ENCODE data around the gene HMSD.

Gene HMSD

GRCh38 chr18:63949068-63949737, at the start of gene HMSD:
TSS of gene HMSD (plus strand) at chr18:63949301. CDS start at chr18:63953456, 4,155 bp downstream.
- Histone ChIP-seq H3K27ac (no peak within 1 kb of the TSS), H3K27me3 (ENCODE audit: control insufficient read depth, insufficient read depth, low read length) (no peaks in the 10 kb centered on the region), H2AFZ (peak within 1 kb of the TSS; percentile 82), H3K4me3 (ENCODE audit: low read depth, low read length) (no peak within 1 kb of the TSS), H3K9ac (no peak within 1 kb of the TSS), H3K4me1 (no peaks in the 10 kb centered on the region), H3K4me2 (ENCODE audit: low read length) (peak within 1 kb of the TSS; percentile 71), H3K9me3 (ENCODE audit: control insufficient read depth, low read length) (no peaks in the 10 kb centered on the region), H3K36me3 (ENCODE audit: control insufficient read depth, insufficient read depth, low read length) (no peaks in the 10 kb centered on the region), H3K79me2 (no peaks in the 10 kb centered on the region)
- TF ChIP-seq CTCF (IDR thresholded peaks at IDR 0.05) = peak; percentile 14

GRCh38 chr18:63903851-63904570, 45.1 kb upstream of the HMSD start:
- no peak for TF ChIP-seq CTCF (IDR thresholded peaks at IDR 0.05)
- Histone ChIP-seq H3K79me2 (no peaks in the 10 kb centered on the region), H3K9me3 (ENCODE audit: control insufficient read depth, low read length) (no peaks in the 10 kb centered on the region), H3K9ac (no peak overlapping the region), H3K4me1 (no peaks in the 10 kb centered on the region), H3K27me3 (ENCODE audit: control insufficient read depth, insufficient read depth, low read length) (no peaks in the 10 kb centered on the region), H3K36me3 (ENCODE audit: control insufficient read depth, insufficient read depth, low read length) (no peaks in the 10 kb centered on the region), H3K4me2 (ENCODE audit: low read length) (no peak overlapping the region), H2AFZ (no peak overlapping the region), H3K27ac (no peak overlapping the region), H3K4me3 (ENCODE audit: low read depth, low read length) (no peak overlapping the region)

- H3K9me3 ChIP-seq (ENCODE audit: control insufficient read depth, low read length) = no peaks in the 10 kb centered on the region
- no peaks in the 10 kb centered on the region for H3K36me3 ChIP-seq (ENCODE audit: control insufficient read depth, insufficient read depth, low read length)
- no peak overlapping the region for H3K9ac ChIP-seq
- no peak for TF ChIP-seq CTCF (IDR thresholded peaks at IDR 0.05)
- no peak overlapping the region for H2AFZ ChIP-seq
- H3K27ac ChIP-seq = no peak overlapping the region
- no peaks in the 10 kb centered on the region for H3K79me2 ChIP-seq
- H3K4me2 ChIP-seq (ENCODE audit: low read length) = no peak overlapping the region
- no peaks in the 10 kb centered on the region for H3K27me3 ChIP-seq (ENCODE audit: control insufficient read depth, insufficient read depth, low read length)
- no peaks in the 10 kb centered on the region for H3K4me1 ChIP-seq
- no peak overlapping the region for H3K4me3 ChIP-seq (ENCODE audit: low read depth, low read length)
Observed at GRCh38 chr18:63904694-63905093, 44.4 kb upstream of the HMSD start.

- no peaks in the 10 kb centered on the region for H3K27me3 ChIP-seq (ENCODE audit: control insufficient read depth, insufficient read depth, low read length)
- H2AFZ ChIP-seq = no peak overlapping the region
- no peaks in the 10 kb centered on the region for H3K36me3 ChIP-seq (ENCODE audit: control insufficient read depth, insufficient read depth, low read length)
- no peak overlapping the region for H3K9ac ChIP-seq
- H3K4me1 ChIP-seq = no peaks in the 10 kb centered on the region
- TF ChIP-seq CTCF (IDR thresholded peaks at IDR 0.05) = no peak
- H3K4me2 ChIP-seq (ENCODE audit: low read length) = no peak overlapping the region
- H3K9me3 ChIP-seq (ENCODE audit: control insufficient read depth, low read length) = no peaks in the 10 kb centered on the region
- no peak overlapping the region for H3K4me3 ChIP-seq (ENCODE audit: low read depth, low read length)
- no peak overlapping the region for H3K27ac ChIP-seq
- no peaks in the 10 kb centered on the region for H3K79me2 ChIP-seq
Observed at GRCh38 chr18:63905361-63905760, 43.7 kb upstream of the HMSD start.
